ENCODE measurements around the gene UFM1. TPM values are rescaled to one million over a fixed set of nuclear protein-coding genes. Genes with fewer than 3 reads are reported as not detected.

Gene UFM1
- total and polyA plus RNA-seq, 2 donors (not counting 1 experiment from before 2014, with no cell fraction given): 27.5 to 61.6 TPM

- no peak overlapping the region for H3K27ac ChIP-seq (ENCODE audit: low read length in 2 of 2)
- H3K4me2 ChIP-seq (replicated peaks; ENCODE audit: low read depth, low read length, poor library complexity, severe bottlenecking): no peak overlapping the region
- Mint-ChIP-seq H3K27ac (no peak overlapping the region), H3K4me3 (no peak overlapping the region), H3K4me1 (no peaks in the 10 kb centered on the region), H3K9me3 (ENCODE audit: insufficient read depth) (no peaks in the 10 kb centered on the region), H3K27me3 (no peaks in the 10 kb centered on the region)
- H3K4me1 ChIP-seq (ENCODE audit: control insufficient read depth in 2 of 2, insufficient read depth in 2 of 2, low read length in 2 of 2): no peaks in the 10 kb centered on the region
- ChIA-PET POLR2A (no interaction called here), CTCF (no interaction called here)
- H3K27me3 ChIP-seq (replicated peaks in 1 of 4; ENCODE audit: control extremely low read depth in 1 of 4, control insufficient read depth in 3 of 4, insufficient read depth in 4 of 4, low read length in 3 of 4): no peaks in the 10 kb centered on the region
- no peak overlapping the region for H3K9ac ChIP-seq (ENCODE audit: low read length)
- H3K36me3 ChIP-seq (replicated peaks in 1 of 2; ENCODE audit: control extremely low read depth in 1 of 2, control insufficient read depth in 1 of 2, extremely low read depth in 1 of 2, insufficient read depth in 2 of 2, low read length in 1 of 2): no peaks in the 10 kb centered on the region
- no peaks in the 10 kb centered on the region for H4K20me1 ChIP-seq (ENCODE audit: control insufficient read depth, insufficient read depth, low read length, poor library complexity, severe bottlenecking)
- H3K4me3 ChIP-seq (ENCODE audit: control extremely low read depth in 1 of 5, extremely low read depth in 1 of 5, insufficient read depth in 1 of 5, low read depth in 2 of 5, low read length in 4 of 5): no peak overlapping the region
- ATAC-seq (ENCODE audit: low read depth) (no peak), DNase-seq (no peak)
- WGBS (ENCODE audit: insufficient coverage): no CpG with 5 or more reads among the region's 2 CpGs
- H2AFZ ChIP-seq (ENCODE audit: insufficient read depth, low read depth, low read length, poor library complexity, severe bottlenecking): no peak overlapping the region
- intact Hi-C loops (cut with micrococcal nuclease): no loop called here
- H3K79me2 ChIP-seq (ENCODE audit: control insufficient read depth, insufficient read depth, low read length): no peaks in the 10 kb centered on the region
- TF ChIP-seq EZH2 (IDR thresholded peaks at IDR 0.05; ENCODE audit: borderline replicate concordance, insufficient read depth, low read depth, low read length, poor library complexity, severe bottlenecking) (no peak), CTCF (IDR thresholded peaks at IDR 0.05) (no peak)
- H3K9me3 ChIP-seq (ENCODE audit: control extremely low read depth in 1 of 3, control insufficient read depth in 2 of 3, insufficient read depth in 1 of 3, low read length in 2 of 3): no peaks in the 10 kb centered on the region
These were observed 45.8 kb upstream of the UFM1 start for GRCh38 chr13:38303816-38304320.

- Mint-ChIP-seq H3K9me3 (ENCODE audit: insufficient read depth) (no peaks in the 10 kb centered on the region), H3K27ac (no peak overlapping the region), H3K27me3 (no peaks in the 10 kb centered on the region), H3K4me3 (no peak overlapping the region), H3K4me1 (no peaks in the 10 kb centered on the region)
- CTCF ChIA-PET: no interaction called here
- Histone ChIP-seq H3K36me3 (replicated peaks in 1 of 2; ENCODE audit: control extremely low read depth in 1 of 2, control insufficient read depth in 1 of 2, extremely low read depth in 1 of 2, insufficient read depth in 2 of 2, low read length in 1 of 2) (no peaks in the 10 kb centered on the region), H3K4me2 (replicated peaks; ENCODE audit: low read depth, low read length, poor library complexity, severe bottlenecking) (no peak overlapping the region), H3K27me3 (replicated peaks in 1 of 4; ENCODE audit: control extremely low read depth in 1 of 4, control insufficient read depth in 3 of 4, insufficient read depth in 4 of 4, low read length in 3 of 4) (no peaks in the 10 kb centered on the region), H4K20me1 (ENCODE audit: control insufficient read depth, insufficient read depth, low read length, poor library complexity, severe bottlenecking) (no peaks in the 10 kb centered on the region), H3K4me3 (ENCODE audit: control extremely low read depth in 1 of 5, extremely low read depth in 1 of 5, insufficient read depth in 1 of 5, low read depth in 2 of 5, low read length in 4 of 5) (no peak overlapping the region), H3K9ac (ENCODE audit: low read length) (no peak overlapping the region), H3K4me1 (ENCODE audit: control insufficient read depth in 2 of 2, insufficient read depth in 2 of 2, low read length in 2 of 2) (no peaks in the 10 kb centered on the region), H3K79me2 (ENCODE audit: control insufficient read depth, insufficient read depth, low read length) (no peaks in the 10 kb centered on the region), H3K27ac (ENCODE audit: low read length in 2 of 2) (no peak overlapping the region), H2AFZ (ENCODE audit: insufficient read depth, low read depth, low read length, poor library complexity, severe bottlenecking) (no peak overlapping the region), H3K9me3 (ENCODE audit: control extremely low read depth in 1 of 3, control insufficient read depth in 2 of 3, insufficient read depth in 1 of 3, low read length in 2 of 3) (no peaks in the 10 kb centered on the region)
- POLR2A ChIA-PET: no interaction called here
- no peak for DNase-seq
- WGBS (ENCODE audit: insufficient coverage): no CpG with 5 or more reads among the region's 2 CpGs
- TF ChIP-seq EZH2 (IDR thresholded peaks at IDR 0.05; ENCODE audit: borderline replicate concordance, insufficient read depth, low read depth, low read length, poor library complexity, severe bottlenecking) (no peak), CTCF (IDR thresholded peaks at IDR 0.05) (no peak)
- no peak for ATAC-seq (ENCODE audit: low read depth)
- intact Hi-C loops (cut with micrococcal nuclease): no loop called here
These were observed 40.9 kb upstream of the UFM1 start for GRCh38 chr13:38308736-38309135.

Measured in B cell (primary cell).